Measurements from ENCODE around the gene LCOR.
A peak's percentile ranks its signal among the peaks of the same experiment; 100 is the strongest.

The LCOR gene

GRCh38 chr10:97037365-97038361 lies 205.6 kb downstream of the LCOR start:
- DNase-seq, result peak; percentile 39

- no peak for DNase-seq
Measured at GRCh38 chr10:97038688-97039087, 206.6 kb downstream of the LCOR start.

GRCh38 chr10:97039538-97040247 lies 207.6 kb downstream of the LCOR start:
- DNase-seq, result no peak

- DNase-seq, result no peak
Measured at GRCh38 chr10:97040248-97040584, 208.1 kb downstream of the LCOR start.

GRCh38 chr10:97040706-97041105 lies 208.6 kb downstream of the LCOR start:
- DNase-seq, result no peak

- no peak for DNase-seq
Measured at GRCh38 chr10:97042081-97042480, 210.0 kb downstream of the LCOR start.

GRCh38 chr10:97042716-97043562 lies 210.8 kb downstream of the LCOR start:
- DNase-seq, result no peak

GRCh38 chr10:97043563-97043855 lies 211.4 kb downstream of the LCOR start:
- DNase-seq, result no peak
